NCI-H345 treated with DMSO at 0.1 percent for 48 hours (cell line): ENCODE measurements around the gene PRODH.
"Not testable (repeated sequence)": the region's sequence is repeated elsewhere in the genome, so short reads cannot be mapped to it uniquely, and the experiment has no call there.

Source experiments
- DNase-seq: peaks from one replicate; lab custom pipeline; 2025; ENCODE audit not compliant: unreplicated experiment; lab: John Stamatoyannopoulos, UW

PRODH gene

DNA sequence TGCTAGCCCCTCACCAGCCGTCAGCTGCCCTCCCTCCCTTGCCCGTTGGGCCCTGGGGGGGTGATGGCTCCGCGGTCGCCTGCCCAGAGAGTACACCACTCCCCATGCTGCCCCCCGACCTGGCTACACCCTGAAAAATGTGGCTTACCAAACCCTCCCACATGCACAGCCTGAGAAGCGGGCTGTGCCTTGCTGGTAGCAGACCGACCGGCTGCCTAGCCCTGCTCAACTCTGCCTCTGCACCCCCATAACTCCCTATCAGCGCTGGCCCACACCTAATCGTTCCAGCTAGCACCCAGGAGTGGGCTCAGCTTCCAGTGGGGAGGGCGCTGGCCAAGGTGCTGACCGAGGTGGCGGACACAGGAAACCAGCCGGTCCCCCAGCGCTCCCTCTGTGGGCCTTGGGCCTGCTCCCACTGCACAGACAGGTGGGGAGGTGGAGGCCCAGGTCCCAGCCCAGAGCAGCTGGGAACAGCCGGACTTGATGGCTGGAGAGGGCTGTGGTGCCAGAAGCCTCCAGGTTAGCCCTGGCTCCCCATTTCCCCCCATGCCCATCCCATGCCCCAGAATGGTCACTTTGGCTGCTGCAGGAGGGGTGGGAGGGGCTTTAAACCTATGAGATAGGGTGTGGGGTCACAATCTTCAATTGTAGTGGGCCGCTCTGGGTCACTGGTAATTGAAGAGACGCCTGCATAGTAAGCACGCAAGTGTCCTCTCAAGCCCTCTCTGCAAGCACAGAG lies 32.1 kb upstream of the PRODH start:
- DNase-seq, result no peak

DNA sequence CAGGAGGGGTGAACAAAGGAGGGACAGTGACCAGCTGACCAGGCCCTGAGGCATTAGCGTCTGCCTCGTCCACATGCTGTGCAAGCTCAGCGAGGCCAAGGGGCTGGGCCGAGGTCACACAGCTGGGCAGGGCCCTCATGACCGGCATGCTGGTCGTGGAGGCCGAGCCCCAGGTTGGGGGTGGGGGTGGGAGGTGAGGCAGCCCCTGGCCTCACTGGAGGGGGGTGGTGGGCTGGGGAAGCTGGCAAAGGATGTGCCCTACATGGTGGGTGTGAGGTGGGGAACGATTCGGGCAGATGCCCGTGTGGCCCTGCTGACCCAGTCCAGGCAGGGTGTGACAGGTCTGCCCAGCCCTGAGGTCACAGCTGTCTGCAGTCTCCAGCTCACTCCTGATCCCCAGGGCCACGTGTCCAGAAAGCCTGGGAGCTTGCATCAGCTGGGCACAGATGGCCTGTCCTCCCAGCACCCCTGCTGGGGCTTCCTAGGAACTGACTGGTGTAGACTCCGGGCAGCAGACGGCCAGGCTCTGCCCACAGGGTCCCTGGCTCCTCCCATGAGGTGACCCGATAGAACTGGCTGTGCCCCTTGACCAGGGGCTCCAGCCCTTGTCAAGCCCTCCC lies 31.4 kb upstream of the PRODH start:
- not testable (repeated sequence) for DNase-seq

DNA sequence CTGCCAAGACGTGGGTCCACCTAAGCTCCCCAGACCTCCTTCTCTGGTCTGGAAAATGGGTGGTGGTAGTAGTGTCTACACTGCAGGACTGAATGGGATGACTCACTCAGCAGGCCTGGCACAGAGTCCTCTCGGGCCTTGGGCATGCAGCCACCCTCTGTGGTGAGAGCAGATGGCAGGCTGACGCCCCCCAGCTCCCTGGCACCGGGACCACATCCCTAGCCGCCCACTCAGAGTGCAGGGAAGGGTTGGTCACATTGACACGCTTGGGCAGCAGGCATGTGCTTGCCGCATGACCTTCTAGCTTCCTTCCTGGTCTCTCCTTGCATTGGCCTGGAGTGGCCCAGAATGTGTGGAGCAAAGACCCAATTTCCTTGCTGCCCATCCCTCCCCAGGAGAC lies 30.7 kb upstream of the PRODH start:
- DNase-seq, result no peak

DNA sequence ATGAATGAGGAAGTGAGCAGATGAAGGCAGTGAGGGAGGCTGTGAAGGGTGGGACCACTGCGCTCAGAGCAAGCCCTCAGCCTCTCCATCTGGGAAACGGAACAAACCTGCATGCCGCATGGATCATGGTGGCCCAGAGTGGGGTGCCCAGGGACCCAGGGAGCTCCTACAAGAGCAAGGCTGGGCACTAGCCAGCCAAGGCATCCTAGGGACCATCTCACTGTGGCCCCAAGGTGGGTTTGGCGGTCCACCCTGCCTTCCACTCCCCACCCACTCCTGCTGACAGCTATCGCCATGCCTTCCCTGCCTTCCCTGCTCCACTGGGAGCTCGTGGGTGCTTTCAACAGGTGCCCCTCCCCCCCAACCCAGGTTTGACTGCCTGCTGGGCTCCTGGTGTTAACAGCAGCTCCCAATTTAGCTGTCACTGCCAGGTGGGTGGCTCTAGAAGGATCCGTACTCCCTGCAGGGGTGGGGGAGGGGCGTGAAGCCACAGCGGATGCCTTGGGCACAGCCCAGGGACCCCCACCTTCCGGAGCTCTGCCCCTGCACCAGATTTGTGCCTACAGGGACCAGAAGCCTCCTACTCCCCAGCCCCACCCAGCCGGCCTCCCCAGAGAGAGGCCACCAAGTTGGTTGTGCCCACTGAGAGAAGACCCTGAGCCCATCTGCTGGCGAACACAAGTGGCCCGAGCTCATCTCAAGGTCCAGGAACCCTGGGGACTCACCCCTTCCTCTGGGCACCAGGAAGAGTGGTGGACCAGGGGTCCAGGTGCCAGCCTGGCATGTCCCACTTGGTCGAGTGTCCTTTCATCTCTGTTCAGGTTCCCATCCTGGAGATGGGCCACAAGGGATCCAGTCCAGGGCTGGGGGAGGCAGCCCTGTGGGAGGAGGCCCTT lies 29.7 kb upstream of the PRODH start:
- no peak for DNase-seq

DNA sequence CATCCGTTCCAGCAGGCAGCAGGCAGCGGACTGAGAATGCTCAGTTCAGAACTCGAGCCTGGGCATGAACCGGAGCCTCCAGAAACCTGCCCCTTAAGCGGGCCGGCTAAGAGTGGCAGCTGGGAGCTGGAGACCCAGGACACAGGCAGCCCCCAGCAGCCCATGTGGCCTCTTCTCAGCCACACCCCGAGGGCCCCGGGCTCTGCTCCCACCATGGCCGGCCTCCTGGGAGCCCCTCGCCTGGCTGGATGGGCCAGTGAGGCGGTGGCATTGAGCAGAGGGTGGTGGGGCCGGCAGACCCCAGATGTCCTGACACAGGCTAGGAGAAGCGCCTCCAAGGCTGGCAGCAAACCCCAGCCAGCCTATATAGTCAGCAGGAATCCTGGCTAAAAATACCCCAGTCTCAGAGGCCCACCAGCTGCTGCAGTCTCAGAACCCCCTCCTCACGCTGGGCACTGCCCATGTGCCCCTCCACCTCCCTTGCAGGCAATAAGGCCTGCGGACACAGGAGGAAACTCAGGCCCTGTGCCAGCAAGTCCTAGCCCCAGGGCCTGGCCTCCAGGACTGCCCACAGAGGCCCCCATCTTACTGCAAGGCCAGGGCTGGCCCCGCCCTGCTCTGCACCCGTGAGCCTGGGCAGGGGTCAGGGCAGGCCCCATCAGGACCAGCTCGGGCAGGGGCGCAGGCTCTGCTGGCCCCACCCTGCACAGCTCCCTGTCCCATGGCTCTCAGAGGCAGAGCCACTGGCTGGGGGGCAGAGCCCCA lies 28.6 kb upstream of the PRODH start:
- DNase-seq, result not testable (repeated sequence)

DNA sequence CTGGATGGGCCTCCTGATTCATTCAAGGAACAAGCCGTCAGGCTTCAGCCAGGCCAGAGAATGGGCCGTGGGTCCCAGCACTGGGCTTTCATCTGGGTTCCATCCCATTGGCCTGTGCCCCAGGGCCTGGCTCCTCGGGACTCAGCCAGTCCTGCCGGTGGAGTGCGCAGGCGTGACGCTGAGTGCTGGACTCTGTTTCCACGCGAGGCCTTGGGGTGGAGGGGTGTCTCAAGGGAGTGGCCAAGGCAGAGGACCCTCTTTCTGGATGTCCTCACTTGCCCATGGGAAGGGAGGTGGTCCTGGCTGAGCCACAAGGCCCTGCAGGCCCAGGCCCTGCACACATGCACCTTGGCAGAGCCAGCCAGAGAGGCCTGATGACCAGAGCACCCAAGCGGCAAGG lies 28.0 kb upstream of the PRODH start:
- DNase-seq, result not testable (repeated sequence)

DNA sequence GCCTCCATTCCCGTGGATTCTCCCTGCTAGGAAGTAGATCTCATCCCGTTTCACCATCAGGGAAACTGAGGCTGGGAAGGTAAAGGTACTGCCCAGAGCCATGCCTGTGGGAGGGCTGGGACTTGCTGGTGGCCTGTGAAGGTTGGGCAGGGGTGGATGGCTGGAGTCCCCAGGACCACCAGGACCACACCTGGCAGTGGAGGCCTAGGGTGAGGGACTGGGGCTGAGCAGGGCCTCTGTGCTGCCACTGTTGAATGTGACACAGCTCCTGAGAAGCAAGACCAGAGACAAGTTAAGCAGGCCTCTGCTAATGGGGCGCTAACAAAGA lies 26.2 kb upstream of the PRODH start:
- DNase-seq, result no peak

DNA sequence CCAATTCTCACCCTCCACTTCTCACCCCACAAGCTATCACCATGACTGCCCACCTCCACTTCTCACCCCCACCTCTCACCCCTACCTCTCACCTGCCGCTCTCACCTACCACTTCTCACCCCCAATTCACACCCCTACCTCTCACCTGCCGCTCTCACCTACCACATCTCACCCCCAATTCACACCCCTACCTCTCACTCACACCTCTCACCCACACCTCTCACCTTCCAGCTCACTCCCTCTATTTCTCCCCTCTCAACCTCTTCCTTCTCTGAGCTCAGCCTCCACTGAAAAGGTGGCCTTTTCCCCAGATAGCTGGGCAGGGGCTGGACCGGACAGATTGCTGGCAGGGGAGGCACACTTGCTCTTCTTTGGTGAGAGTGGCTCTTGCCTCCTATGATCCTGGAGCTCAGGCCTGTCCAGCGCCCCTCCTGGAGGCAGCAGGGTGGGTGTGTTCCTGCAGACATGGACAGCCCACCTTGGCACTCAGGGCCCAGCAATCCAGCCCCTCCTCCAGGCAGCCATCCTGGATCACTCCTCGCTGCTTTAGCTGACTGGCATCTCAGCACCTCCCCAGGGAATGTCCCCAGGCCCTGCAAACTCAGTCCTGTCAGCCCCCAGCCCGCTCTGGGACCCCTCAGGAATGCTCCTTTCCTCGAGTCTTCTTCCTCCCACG lies 25.7 kb upstream of the PRODH start:
- DNase-seq, result not testable (repeated sequence)

DNA sequence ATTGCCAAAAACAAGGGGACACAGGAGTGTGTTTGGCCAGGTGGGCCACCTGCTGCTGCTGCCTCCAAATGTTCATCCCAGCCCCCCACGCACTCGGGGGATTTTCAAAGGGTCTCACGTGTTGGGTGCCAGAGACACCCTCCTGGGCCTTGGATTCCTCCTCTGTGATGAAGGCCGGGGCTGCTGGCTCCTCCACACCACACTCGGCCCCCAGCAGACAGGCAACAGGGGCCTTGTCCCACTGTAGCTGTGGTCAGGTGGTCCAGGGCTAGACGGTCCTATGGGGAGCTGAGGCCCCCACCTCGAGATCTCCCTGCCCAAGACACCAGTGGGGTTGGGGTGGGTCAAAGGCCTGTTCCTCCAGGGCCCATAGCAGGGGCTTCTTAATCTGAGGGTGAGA lies 25.1 kb upstream of the PRODH start:
- DNase-seq, result not testable (repeated sequence)

DNA sequence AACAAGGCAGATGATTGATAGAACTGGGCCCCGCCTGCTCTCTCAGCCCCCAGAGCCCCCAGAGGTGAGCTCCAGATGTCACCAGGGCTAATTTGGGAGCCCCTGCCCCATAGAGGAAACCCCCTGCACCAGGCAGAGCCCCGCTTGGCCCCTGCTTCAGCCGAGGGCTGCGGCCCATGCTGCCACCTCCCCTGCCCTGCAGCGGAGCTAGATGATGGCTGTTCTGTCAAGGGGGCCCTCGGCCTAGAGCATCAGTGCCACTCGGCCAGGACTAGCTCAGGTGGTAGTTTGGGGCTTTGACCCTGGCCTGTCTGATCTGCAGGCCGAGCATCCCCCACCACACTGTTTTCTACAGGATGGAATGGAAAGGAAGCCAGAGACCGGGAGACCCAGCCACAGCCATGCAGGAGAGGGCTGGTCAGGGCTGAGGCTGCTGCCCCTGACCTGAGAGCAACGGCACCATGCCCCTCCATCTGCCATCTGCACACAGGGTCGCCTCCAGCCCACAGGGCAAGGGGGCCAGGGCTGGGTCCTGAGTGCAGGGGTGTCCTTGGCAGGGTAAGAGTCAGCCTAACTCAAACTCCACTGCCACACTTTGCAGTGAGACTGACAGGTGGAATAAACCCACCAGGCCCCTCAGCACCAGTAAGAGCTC lies 24.2 kb upstream of the PRODH start:
- DNase-seq, result not testable (repeated sequence)

DNA sequence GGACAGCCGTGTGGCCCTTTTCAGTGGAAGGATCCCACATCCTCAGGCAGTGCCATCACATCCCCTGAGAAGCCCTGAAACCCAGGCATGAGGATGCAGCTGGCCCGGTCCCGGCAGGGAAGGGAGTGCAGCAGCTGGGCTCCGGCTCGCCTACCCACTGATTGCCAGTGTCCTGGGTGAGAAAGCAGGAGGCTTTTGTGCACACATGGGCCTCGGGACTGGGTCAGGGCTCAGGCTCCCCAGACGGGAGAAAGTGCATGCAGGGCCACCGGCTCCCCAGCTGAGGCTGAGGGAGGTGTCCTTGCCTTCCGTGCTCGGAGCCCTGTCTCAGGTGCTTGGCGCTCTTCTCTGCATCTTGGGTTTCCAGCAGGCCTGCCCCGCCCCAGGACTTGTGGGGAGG lies 23.6 kb upstream of the PRODH start:
- DNase-seq, result not testable (repeated sequence)

DNA sequence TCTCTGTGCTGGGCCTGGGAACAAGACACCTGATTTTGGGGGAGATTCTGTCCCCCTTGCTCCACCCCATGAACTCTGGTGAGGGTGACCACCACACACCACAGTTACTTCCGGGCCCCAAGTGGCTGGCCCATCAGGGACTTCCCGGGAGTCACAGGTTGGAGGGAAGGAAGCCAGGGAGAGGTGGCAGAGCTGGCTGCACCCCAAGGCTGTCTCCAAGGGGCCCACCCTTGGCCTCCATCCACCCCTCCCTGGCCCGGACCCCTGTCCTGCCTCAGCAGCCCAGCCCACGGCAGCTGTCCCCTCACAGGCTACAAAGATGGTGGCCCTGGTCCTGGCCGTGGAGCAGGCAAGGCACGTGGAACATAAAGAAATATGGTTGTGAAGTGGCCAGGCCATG lies 23.2 kb upstream of the PRODH start:
- not testable (repeated sequence) for DNase-seq

DNA sequence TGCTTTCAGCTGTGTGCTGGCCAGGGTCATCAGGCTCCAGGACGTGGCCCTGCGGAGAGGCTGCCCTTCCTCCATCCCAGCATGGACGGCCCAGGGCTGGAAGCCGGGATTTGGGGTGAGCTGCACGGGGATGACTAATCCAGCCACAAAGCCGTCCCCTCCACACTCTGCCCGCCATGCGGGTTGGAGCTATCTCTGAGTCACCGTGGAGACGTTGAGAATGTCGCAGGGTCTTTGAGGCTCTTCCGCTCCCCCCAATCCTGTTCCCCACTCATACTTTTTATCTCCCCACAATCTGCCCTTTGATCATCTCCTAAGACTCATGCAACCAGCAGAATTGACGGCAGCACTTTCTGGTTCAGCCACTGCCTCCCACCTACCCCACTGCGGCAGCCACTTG lies 22.6 kb upstream of the PRODH start:
- DNase-seq, result not testable (repeated sequence)

DNA sequence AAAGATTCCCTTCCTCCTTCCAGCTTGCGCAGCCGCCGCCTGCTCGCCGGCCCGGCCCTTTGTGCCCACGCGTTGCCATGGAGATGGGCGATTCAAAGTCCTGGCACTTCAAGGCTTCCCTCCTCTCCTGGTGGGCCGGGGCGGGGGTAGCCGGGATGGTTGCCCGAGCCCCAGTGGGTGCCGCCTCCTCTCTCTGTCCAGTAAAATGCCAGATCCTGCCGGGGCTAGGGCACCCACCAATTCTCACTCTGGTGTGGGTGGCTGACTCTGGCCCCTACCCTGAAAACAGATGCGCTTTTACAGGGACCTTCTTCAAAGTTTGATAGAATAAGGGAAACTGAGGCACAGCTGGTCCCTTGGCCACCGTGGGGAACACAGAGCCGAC lies 22.2 kb upstream of the PRODH start:
- not testable (repeated sequence) for DNase-seq

DNA sequence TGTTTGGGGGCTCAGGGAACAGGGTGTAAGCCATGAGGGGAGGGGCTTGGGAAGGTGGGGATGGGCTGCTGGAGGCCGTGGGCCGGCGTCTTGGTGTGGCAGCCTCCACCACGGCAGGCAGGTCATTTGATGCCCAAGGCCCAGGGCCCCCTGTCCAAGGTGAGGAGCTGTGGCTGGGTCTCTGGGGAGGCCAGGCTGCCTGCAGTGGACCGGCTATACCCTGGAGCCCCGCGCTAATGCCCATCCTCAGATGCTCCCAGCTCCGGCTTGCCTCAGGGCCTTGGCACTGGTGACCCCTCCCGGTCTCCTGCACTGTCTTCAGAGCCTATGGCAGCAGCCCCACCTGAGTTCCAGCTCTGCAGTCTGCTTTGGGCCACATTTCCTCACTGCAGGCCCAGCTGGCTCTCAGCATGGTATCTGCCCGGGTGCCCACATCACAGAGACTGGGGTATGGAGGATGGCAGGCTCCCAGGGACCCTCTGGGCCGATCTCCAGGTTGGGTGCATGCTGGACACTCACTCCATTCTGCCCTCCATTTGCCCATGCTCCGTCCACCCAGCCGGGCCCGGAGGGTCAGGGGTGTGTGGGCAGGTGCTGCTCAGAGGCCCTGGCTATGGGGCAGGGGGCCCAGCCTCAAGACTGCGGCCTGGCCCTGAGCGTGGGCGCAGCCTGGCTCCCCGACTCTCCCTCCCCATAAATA lies 21.7 kb upstream of the PRODH start:
- not testable (repeated sequence) for DNase-seq

DNA sequence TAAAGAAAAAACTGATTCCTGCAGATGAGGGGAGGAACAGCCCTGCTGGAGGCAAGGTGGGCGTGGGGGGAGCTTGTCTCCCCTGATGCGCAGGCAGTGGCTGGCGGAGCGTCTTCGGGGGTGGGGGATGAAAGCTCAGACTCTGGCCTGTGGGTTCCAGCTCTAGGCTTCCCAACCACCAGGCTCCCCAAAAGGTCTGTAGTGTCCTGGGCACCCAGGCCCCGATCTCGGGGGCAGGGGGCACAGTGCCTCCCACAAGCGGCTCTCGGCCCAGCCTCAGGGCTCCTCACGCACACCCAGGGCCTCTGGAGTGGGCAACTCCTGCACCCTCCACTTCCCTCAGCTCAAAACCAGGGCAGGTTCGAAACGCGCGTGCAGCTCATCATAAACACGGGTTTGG lies 20.9 kb upstream of the PRODH start:
- DNase-seq, result not testable (repeated sequence)

DNA sequence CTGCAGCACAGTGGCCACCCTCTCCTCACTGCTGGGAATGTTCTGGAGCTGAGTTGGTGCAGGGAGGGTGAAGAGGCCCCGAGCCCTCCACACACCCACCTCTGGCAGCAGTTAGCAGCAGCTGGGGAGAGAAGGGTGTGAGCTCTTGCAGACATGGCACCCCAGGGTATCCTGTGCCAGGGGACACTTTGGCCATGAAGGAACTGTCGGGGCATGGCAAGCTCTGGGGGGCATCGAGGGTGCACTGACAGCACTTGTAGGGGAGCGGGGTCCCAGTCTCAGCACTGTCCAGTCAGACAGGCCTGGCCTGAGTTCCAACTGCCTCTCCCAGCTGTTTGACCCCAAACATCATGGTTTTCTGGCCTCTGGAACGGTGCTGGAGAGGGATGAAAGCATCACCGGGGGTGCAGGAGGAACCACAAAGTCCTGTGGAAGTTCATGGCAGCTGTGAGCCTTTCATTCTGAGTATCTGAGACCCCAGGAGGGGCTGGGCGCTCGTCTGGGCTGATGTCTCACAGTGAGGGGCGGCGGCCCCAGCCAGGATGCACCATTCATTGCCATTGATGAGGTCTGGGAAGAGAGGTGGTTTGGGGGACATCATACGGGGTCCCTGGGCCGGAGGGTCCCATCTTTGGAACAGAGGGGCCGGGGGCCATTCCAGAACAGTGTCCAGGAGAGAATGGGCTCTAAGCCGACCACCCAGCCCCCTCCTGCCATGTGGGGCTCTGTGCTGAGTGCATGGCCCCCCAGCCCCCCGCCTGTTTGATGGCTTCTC lies 20.2 kb upstream of the PRODH start:
- not testable (repeated sequence) for DNase-seq

DNA sequence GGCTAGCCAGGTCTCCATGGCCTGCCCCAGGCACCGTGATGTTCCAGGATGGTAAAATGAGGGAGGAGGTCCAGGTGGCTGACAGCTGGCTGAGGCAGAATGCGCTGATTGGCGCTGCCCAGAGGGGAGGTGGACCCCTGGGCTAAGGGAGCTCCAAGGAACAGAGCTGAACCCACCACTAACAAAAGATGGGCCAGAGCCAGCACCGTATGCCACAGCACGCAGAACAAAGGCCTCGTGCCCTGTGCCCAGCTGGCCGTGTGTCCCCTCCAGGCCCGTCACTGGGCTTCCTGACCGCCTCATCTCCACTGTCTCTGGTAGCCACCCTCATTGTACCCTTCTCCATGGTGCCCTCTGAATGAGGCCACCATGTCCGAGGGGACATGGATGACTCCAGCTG lies 19.6 kb upstream of the PRODH start:
- no peak for DNase-seq
